HG02588 (cell line): ENCODE measurements around the gene PLEKHM3.
"Not testable (repeated sequence)": the region's sequence is repeated elsewhere in the genome, so short reads cannot be mapped to it uniquely, and the experiment has no call there.

Experiments
- ATAC-seq: cut with Tn5 transposase; IDR thresholded peaks from one replicate; pipeline ENCODE4 v1.9.1; 2021; ENCODE audit warnings: mild to moderate bottlenecking, moderate library complexity; ENCODE audit not compliant: unreplicated experiment

The PLEKHM3 gene

DNA sequence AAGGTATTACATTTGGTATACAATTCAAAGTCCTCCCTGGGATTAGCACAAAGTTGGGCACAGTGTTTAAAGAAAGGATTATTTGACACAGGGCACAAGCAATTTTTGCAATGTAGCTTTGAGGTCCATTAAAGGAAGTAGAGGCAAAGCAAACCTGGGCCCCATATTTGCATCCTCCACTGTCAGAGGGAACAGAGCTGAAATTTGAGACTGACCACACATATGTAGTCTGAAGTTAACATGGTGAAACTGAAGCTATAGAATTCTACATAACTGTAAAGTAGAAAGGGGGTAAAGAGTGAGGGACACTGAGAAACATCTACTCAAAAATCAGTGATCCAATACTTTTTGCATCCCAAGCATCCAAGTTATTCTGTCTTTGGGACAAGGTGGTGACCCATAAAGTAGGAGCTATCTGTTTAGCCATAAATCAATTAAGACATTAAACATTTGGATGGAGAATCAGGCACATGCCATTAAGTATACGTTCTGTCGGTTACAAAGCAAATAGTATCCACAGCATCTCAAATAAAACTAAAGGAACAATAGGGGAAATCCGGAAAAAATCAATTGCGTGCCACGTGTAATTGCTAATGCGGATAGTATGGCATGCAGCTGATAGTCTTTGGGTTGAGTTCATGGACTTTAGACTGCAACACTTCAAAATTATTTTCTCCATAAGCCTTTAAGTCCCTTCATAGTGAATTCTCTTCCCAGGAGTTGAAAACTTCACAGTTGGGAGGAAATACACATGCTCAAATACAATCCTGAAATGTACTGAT, 72.6 kb downstream of the PLEKHM3 start:
- ATAC-seq, result no peak

GRCh38 chr2:207951734-207952470, 73.4 kb downstream of the PLEKHM3 start:
- ATAC-seq, result no peak

- ATAC-seq, result no peak
These were observed 74.6 kb downstream of the PLEKHM3 start for GRCh38 chr2:207950761-207951114.

- ATAC-seq, result no peak
These were observed 75.1 kb downstream of the PLEKHM3 start for GRCh38 chr2:207950063-207950760.

DNA sequence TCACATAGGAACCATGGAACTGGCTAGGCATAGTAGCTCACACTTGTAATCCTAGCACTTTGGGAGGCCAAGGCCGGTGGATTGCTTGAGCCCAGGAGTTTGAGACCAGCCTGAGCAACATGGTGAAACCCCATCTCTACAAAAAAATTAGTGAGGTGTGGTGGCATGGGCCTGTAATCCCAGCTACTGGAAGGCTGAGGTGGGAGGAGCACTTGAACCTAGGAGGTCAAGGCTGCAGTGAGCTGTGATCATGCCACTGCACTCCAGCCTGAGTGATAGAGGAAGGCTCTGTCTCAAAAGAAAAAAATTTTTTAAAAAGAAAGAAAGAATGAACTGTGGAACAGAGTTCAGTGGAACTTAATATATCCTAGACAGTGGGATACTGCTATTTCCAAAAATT, 76.1 kb downstream of the PLEKHM3 start:
- ATAC-seq, result not testable (repeated sequence)

DNA sequence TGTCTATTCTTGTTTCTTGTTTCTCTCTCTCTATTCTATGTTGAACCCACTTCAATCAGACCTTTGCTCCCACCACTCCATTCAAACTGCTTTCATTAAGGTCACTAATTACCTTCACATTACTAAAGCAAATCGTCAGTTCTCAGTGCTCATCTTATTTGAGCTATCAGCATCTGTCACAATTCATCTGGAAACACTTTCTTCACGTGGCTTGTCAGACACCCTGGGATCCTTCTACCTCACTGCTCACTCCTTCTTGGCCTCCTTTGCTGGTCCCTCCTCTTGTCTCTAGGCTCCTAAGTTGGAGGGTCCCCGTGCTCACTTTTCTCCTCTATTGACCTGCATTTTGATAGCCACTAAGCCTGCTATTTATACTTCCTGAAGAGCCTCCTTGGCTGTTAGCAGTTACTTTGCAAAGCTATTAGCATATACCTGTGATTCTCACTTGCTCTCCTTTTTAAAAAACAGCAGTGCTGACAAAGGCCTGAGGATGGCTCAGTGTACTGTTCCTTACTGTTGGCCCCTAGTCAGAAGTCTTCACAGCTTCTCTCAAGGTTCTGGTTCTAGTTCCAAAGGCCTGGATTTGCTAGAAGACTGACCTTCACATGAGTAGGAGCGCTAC, 80.2 kb downstream of the PLEKHM3 start:
- no peak for ATAC-seq

DNA sequence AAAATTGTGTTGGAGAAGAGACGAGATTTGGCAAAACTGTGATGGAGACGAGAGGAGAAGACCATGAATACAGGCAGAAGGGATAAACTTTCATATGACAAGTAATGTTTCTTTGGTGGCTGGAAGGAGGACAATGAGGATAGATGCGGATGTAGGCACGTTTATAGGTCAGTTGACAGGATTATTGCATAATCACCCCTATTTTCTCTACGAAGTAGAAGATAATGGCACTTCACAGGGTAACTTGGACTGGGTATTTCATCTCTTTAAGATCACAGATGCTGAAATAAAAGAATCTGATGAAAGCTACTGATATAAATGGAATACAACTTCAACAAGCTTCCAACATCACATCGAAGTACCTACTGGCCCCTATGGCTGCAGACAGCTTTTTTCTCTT, 81.0 kb downstream of the PLEKHM3 start:
- no peak for ATAC-seq

DNA sequence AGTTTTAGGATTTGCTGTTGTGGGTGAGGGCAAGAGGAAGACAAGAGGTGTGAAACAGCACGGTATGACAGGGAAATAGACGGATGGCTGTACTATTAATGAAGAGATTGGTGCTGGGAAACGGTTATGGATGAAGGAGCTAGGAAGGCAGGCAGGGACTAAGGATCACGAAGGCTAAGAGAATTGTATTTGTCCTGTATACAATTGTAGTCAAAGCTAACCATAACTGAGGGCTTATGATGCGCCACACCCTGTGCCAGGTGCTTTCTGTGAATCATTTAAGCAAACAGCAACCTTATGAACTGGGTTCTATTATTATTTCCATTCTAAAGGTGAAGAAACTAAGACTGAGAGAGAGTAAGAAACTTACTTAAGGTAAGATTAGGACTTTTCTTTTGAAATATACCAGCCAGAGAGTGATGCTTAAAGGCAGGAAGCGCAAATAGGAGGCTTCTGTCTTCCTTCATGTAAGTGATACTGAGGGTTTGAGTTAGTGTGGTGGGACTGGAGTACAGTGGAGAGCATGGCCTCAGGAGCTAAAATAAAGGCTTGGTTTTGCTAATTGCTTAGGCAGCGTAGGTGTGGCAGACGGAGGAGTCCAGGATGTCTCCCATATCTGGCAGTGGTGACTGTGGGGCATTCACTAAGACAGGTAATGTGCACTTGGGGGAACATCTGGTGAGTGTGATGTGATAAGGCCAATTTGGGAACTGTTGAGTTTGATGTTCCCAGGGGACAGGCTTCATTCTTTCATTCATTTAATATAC, 85.8 kb downstream of the PLEKHM3 start:
- no peak for ATAC-seq

GRCh38 chr2:207938886-207939285, 86.4 kb downstream of the PLEKHM3 start:
- ATAC-seq, result no peak

DNA sequence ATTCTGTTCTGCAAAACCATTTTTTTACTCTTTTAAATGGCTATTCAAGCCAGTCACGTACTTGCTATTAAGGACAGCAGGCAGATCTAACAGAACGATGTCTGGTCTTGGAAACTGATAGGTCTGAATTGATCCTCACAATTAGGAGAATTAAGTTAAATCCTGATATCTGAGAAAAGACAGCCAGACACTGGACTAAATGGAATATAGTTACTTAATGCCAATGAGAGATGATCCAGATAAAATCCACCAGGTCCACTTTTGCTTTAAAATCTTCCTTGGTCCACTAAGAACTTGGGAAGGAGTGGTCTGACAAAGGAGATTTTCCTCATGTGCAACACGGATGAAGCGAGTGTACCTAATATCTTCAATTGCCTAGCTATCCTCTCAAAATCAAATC, 86.9 kb downstream of the PLEKHM3 start:
- ATAC-seq, result no peak

- no peak for ATAC-seq
These were observed 87.5 kb downstream of the PLEKHM3 start for GRCh38 chr2:207937823-207938222.

GRCh38 chr2:207937253-207937652, 88.1 kb downstream of the PLEKHM3 start:
- ATAC-seq, result no peak

GRCh38 chr2:207936380-207936779, 88.9 kb downstream of the PLEKHM3 start:
- ATAC-seq, result no peak

- ATAC-seq, result no peak
These were observed 89.3 kb downstream of the PLEKHM3 start for GRCh38 chr2:207935991-207936370.

- no peak for ATAC-seq
These were observed 90.0 kb downstream of the PLEKHM3 start for GRCh38 chr2:207935121-207935990.

- no peak for ATAC-seq
These were observed 90.6 kb downstream of the PLEKHM3 start for GRCh38 chr2:207934720-207935119.

- ATAC-seq, result no peak
These were observed 91.8 kb downstream of the PLEKHM3 start for GRCh38 chr2:207933396-207934065.

DNA sequence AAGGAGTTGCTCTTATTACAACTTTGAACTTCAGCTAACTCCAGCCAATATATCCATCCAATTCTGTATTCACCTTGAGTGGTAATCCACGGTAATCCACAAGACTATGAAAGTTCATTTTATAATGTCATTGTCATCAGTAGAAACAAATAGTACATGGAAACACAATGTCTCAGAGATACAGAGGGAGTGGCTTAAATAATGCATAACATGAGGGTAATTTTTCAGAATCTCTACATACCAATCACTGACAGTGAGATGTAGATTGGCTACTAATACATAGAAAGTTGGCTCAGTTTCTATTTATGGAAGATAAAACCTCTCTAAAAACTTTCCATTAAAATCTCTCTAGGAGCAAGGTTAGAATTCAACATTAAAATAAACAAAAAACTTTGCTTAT, 93.2 kb downstream of the PLEKHM3 start:
- no peak for ATAC-seq

- ATAC-seq, result no peak
These were observed 94.6 kb downstream of the PLEKHM3 start for GRCh38 chr2:207930747-207931146.
